Mesenchymal stem cell (in vitro differentiated cells and primary cell): ENCODE results near the gene GPRIN3.

ENCODE experiments used
- DNase-seq: peaks from one replicate; pipeline ENCODE4 v3.0.0-alpha.2; 2013
- H2AFZ ChIP-seq: one replicate; pipeline ENCODE4 v1.6.1; 2013; ENCODE audit warnings: low read depth, mild to moderate bottlenecking, control low read depth, inconsistent platforms, low read length, moderate library complexity
- H2AK5ac ChIP-seq: 2 replicates; pipeline ENCODE4 v1.6.1; 2013; ENCODE audit warnings: low read length, moderate library complexity, mild to moderate bottlenecking, inconsistent platforms; ENCODE audit not compliant: severe bottlenecking
- H2BK120ac ChIP-seq: one replicate; pipeline ENCODE4 v1.6.1; 2013; ENCODE audit warnings: low read depth, mild to moderate bottlenecking, inconsistent platforms, low read length, moderate library complexity
- H2BK12ac ChIP-seq, 2 experiments: one replicate each; pipeline ENCODE4 v1.6.1; 2013; ENCODE audit warnings: inconsistent platforms in 2 of 2, low read length in 2 of 2, mild to moderate bottlenecking in 2 of 2, moderate library complexity in 2 of 2, control low read depth in 1 of 2
- H2BK15ac ChIP-seq: one replicate; pipeline ENCODE4 v1.6.1; 2013; ENCODE audit warnings: mild to moderate bottlenecking, low read depth, inconsistent platforms; ENCODE audit not compliant: poor library complexity, severe bottlenecking
- H2BK5ac ChIP-seq: 2 replicates; pipeline ENCODE4 v1.6.1; 2013; ENCODE audit warnings: low read depth, mild to moderate bottlenecking, low read length, control low read depth, inconsistent platforms; ENCODE audit not compliant: poor library complexity, severe bottlenecking
- H3K14ac ChIP-seq, 2 experiments: one replicate each; pipeline ENCODE4 v1.6.1; 2013; ENCODE audit warnings: inconsistent platforms in 2 of 2, low read length in 2 of 2, control low read depth in 1 of 2, mild to moderate bottlenecking in 1 of 2, moderate library complexity in 1 of 2
- H3K18ac ChIP-seq, 2 experiments: one replicate each; pipeline ENCODE4 v1.6.1; 2013; ENCODE audit warnings: inconsistent platforms in 2 of 2, low read length in 2 of 2, control low read depth in 1 of 2, low read depth in 1 of 2, mild to moderate bottlenecking in 1 of 2
- H3K23ac ChIP-seq, 2 experiments: one replicate each; pipeline ENCODE4 v1.6.1; 2013; ENCODE audit warnings: inconsistent platforms in 2 of 2, low read length in 2 of 2, mild to moderate bottlenecking in 2 of 2, moderate library complexity in 2 of 2, control low read depth in 1 of 2
- H3K27ac ChIP-seq: 2 replicates; pipeline ENCODE4 v1.5.1; 2013; ENCODE audit warnings: mild to moderate bottlenecking, moderate library complexity, low read length, control low read depth, inconsistent platforms; ENCODE audit not compliant: poor library complexity, severe bottlenecking
- H3K27me3 ChIP-seq, 2 experiments: 2 replicates each; pipeline versions ENCODE4 v1.6.1 to v1.7.0; 2013; ENCODE audit warnings: low read length in 2 of 2, mild to moderate bottlenecking in 2 of 2, moderate library complexity in 2 of 2, control low read depth in 1 of 2, inconsistent platforms in 1 of 2; ENCODE audit not compliant: control insufficient read depth in 1 of 2, insufficient read depth in 1 of 2
- H3K36me3 ChIP-seq, 2 experiments: 2 replicates each; pipeline versions ENCODE4 v1.6.1 to v1.7.0; 2013; ENCODE audit warnings: low read length in 2 of 2, control low read depth in 1 of 2, inconsistent platforms in 1 of 2, low read depth in 1 of 2, mild to moderate bottlenecking in 1 of 2; ENCODE audit not compliant: insufficient read depth in 2 of 2, control insufficient read depth in 1 of 2
- H3K4ac ChIP-seq, 2 experiments: one replicate each; pipeline ENCODE4 v1.6.1; 2013; ENCODE audit warnings: inconsistent platforms in 2 of 2, low read length in 2 of 2, mild to moderate bottlenecking in 2 of 2, moderate library complexity in 2 of 2, control low read depth in 1 of 2, low read depth in 1 of 2
- H3K4me1 ChIP-seq: 2 replicates; pipeline ENCODE4 v1.6.1; 2013; ENCODE audit warnings: low read depth, low read length, control low read depth; ENCODE audit not compliant: control insufficient read depth, insufficient read depth
- H3K4me2 ChIP-seq: 2 replicates; pipeline ENCODE4 v1.6.1; 2013; ENCODE audit warnings: low read length, mild to moderate bottlenecking, inconsistent platforms; ENCODE audit not compliant: poor library complexity, severe bottlenecking
- H3K4me3 ChIP-seq, 2 experiments: 2 replicates each; pipeline versions ENCODE4 v1.5.1 to v1.7.0; 2013; ENCODE audit warnings: low read length in 2 of 2, mild to moderate bottlenecking in 2 of 2, control low read depth in 1 of 2, low read depth in 1 of 2; ENCODE audit not compliant: insufficient read depth in 1 of 2
- H3K79me1 ChIP-seq: replicated peaks from 2 replicates; pipeline ENCODE4 v1.6.1; 2013; ENCODE audit warnings: mild to moderate bottlenecking, control low read depth, low read length, inconsistent platforms; ENCODE audit not compliant: poor library complexity, severe bottlenecking
- H3K9ac ChIP-seq: 2 replicates; pipeline ENCODE4 v1.7.0; 2013; ENCODE audit warnings: mild to moderate bottlenecking, low read length, moderate library complexity
- H3K9me3 ChIP-seq: 2 replicates; pipeline ENCODE4 v1.7.0; 2013; ENCODE audit warnings: mild to moderate bottlenecking, low read length; ENCODE audit not compliant: control insufficient read depth
- H4K8ac ChIP-seq: one replicate; pipeline ENCODE4 v1.6.1; 2013; ENCODE audit warnings: inconsistent platforms, mild to moderate bottlenecking, low read length, moderate library complexity
- H4K91ac ChIP-seq: one replicate; pipeline ENCODE4 v1.6.1; 2013; ENCODE audit warnings: mild to moderate bottlenecking, low read length, inconsistent platforms
- WGBS: methylation state at CpG from one replicate; pipeline ENCODE4 v1.1.7; 2013; ENCODE audit warnings: mixed read lengths; 5-methylcytosine and 5-hydroxymethylcytosine counted together

The GPRIN3 gene

GRCh38 chr4:89216422-89216821 is 91.2 kb downstream of the GPRIN3 start:
- Histone ChIP-seq H3K27me3 (peaks cover 0 to 43% of the 10 kb centered on the region in 2 experiments), H3K9ac (no peak overlapping the region), H2BK120ac (no peak overlapping the region), H3K79me1 (no peaks in the 10 kb centered on the region), H4K91ac (no peak overlapping the region), H2AK5ac (no peak overlapping the region), H3K4ac (no peak overlapping the region), H4K8ac (no peak overlapping the region), H3K36me3 (no peaks in the 10 kb centered on the region), H3K4me2 (no peak overlapping the region), H2AFZ (no peak overlapping the region), H2BK12ac (no peak overlapping the region), H3K4me3 (no peak overlapping the region), H2BK15ac (no peak overlapping the region), H2BK5ac (no peak overlapping the region), H3K23ac (no peak overlapping the region), H3K4me1 (no peaks in the 10 kb centered on the region), H3K27ac (no peak overlapping the region), H3K18ac (no peak overlapping the region), H3K14ac (no peak overlapping the region), H3K9me3 (no peaks in the 10 kb centered on the region)
- DNase-seq, result no peak

DNA sequence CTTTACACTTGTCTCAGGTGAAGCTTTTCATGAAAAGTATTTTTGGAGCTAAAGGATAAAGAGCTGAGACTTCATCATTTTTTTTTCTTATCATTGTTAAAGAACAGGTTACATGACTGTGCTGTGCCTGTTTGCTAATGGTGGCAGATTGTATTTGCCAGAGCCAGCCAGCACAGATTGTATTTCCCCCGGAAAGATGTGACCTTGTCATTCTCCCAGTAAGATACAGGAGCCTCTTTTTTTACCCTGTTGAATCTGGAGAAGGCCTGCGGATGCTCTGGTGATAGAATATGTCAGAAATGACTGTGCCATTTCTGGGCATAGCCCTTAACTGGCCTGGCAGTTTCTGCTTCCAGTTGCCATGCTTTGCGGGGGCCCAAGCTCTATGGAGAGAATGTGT is 91.9 kb downstream of the GPRIN3 start:
- H2BK12ac ChIP-seq, result no peak overlapping the region
- H3K9ac ChIP-seq, result no peak overlapping the region
- H3K27ac ChIP-seq, result no peak overlapping the region
- no peak overlapping the region for H2AK5ac ChIP-seq
- H3K23ac ChIP-seq, result no peak overlapping the region
- H3K4me2 ChIP-seq, result no peak overlapping the region
- H3K4me1 ChIP-seq, result no peaks in the 10 kb centered on the region
- H2BK120ac ChIP-seq, result no peak overlapping the region
- no peak overlapping the region for H2BK15ac ChIP-seq
- no peak overlapping the region for H2AFZ ChIP-seq
- no peaks in the 10 kb centered on the region for H3K79me1 ChIP-seq
- H3K36me3 ChIP-seq, result no peaks in the 10 kb centered on the region
- no peak overlapping the region for H3K4ac ChIP-seq
- H4K91ac ChIP-seq, result no peak overlapping the region
- H4K8ac ChIP-seq, result no peak overlapping the region
- H3K18ac ChIP-seq, result no peak overlapping the region
- H3K14ac ChIP-seq, result no peak overlapping the region
- 94% methylated on average over 2 of the region's 3 CpGs for WGBS
- no peak for DNase-seq
- H3K4me3 ChIP-seq, result no peak overlapping the region
- no peaks in the 10 kb centered on the region for H3K9me3 ChIP-seq
- peaks cover 0 to 47% of the 10 kb centered on the region in 2 experiments for H3K27me3 ChIP-seq
- no peak overlapping the region for H2BK5ac ChIP-seq

- Histone ChIP-seq H2BK5ac (no peak overlapping the region), H3K18ac (no peak overlapping the region), H2BK12ac (no peak overlapping the region), H3K9ac (no peak overlapping the region), H3K4me1 (no peaks in the 10 kb centered on the region), H3K27me3 (peaks cover 0 to 41% of the 10 kb centered on the region in 2 experiments), H3K4me3 (no peak overlapping the region), H2BK15ac (no peak overlapping the region), H4K91ac (no peak overlapping the region), H3K27ac (no peak overlapping the region), H3K36me3 (no peaks in the 10 kb centered on the region), H3K23ac (no peak overlapping the region), H4K8ac (no peak overlapping the region), H2AK5ac (no peak overlapping the region), H3K9me3 (no peaks in the 10 kb centered on the region), H2BK120ac (no peak overlapping the region), H3K14ac (no peak overlapping the region), H3K4ac (no peak overlapping the region), H3K79me1 (no peaks in the 10 kb centered on the region), H2AFZ (no peak overlapping the region), H3K4me2 (no peak overlapping the region)
- DNase-seq, result no peak
- WGBS, result 75% methylated on average over 1 of the region's 1 CpG
These were observed 93.3 kb downstream of the GPRIN3 start for GRCh38 chr4:89214308-89214707.

DNA sequence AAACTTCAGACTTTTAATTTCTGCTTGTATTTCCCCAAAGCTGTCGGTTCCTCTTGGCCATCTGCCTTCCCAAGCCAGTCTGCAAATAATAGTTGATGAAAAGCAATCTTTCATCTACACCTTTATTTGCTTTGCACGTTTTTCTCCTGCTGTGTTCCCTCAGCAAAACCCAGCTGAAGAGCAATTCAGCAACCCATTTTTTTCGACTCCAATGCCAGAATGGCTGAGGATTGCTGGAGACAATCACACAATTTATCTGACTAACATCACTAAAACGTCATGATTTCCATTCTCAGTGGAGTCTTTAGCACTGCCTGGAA is 94.3 kb downstream of the GPRIN3 start:
- Histone ChIP-seq H2BK15ac (no peak overlapping the region), H3K4me3 (no peak overlapping the region), H3K79me1 (no peaks in the 10 kb centered on the region), H3K9ac (no peak overlapping the region), H3K9me3 (no peaks in the 10 kb centered on the region), H2BK120ac (no peak overlapping the region), H3K4ac (no peak overlapping the region), H3K4me2 (no peak overlapping the region), H4K91ac (no peak overlapping the region), H3K27ac (no peak overlapping the region), H3K36me3 (no peaks in the 10 kb centered on the region), H2BK5ac (no peak overlapping the region), H3K18ac (no peak overlapping the region), H2BK12ac (no peak overlapping the region), H2AFZ (no peak overlapping the region), H2AK5ac (no peak overlapping the region), H3K27me3 (peaks cover 0 to 41% of the 10 kb centered on the region in 2 experiments), H3K14ac (no peak overlapping the region), H3K23ac (no peak overlapping the region), H4K8ac (no peak overlapping the region), H3K4me1 (no peaks in the 10 kb centered on the region)
- WGBS, result 68% methylated on average over 4 of the region's 4 CpGs
- no peak for DNase-seq
